Measurements from ENCODE around the gene COL18A1.
"Not testable (repeated sequence)": the region's sequence is repeated elsewhere in the genome, so short reads cannot be mapped to it uniquely, and the experiment has no call there.

GRCh38 chr21:45437844-45438243 is 32.9 kb downstream of the COL18A1 start:
- not testable (repeated sequence) for TF ChIP-seq BACH1 (tag; IDR thresholded peaks at IDR 0.05); CHD1 (IDR thresholded peaks at IDR 0.05; ENCODE audit: low read length); GABPA (tag; conservative IDR thresholded peaks at IDR 0.05; ENCODE audit: low read depth); STAT6 (CRISPR knock-in tag; IDR thresholded peaks at IDR 0.05); XRCC4 (IDR thresholded peaks at IDR 0.05; ENCODE audit: extremely low read depth, insufficient read depth, insufficient read length); REST (IDR thresholded peaks at IDR 0.05; ENCODE audit: borderline replicate concordance); REST (CRISPR knock-in tag; IDR thresholded peaks at IDR 0.05; ENCODE audit: low read depth); JUND (IDR thresholded peaks at IDR 0.05; ENCODE audit: borderline replicate concordance, low read depth, low read length); JUND (tag; IDR thresholded peaks at IDR 0.05; ENCODE audit: borderline replicate concordance, low read depth, low read length); ETS1 (conservative IDR thresholded peaks at IDR 0.05; ENCODE audit: control insufficient read depth, low read depth, low read length); FOS (IDR thresholded peaks at IDR 0.05; ENCODE audit: extremely low read depth, insufficient read length)
